IMR-90 (cell line): ENCODE data around the gene LRFN2. TPM values are rescaled to one million over a fixed set of nuclear protein-coding genes. Genes with fewer than 3 reads are reported as not detected.

ENCODE experiments used
- ATAC-seq: fragments of 200-7000 bp; cut with Tn5 transposase; 2 replicates; pipeline ENCODE4 v1.9.1; 2020; ENCODE audit warnings: low read depth, mild to moderate bottlenecking, moderate library complexity
- BruUV-seq: library from RNA; stranded (reverse); fragments of 400-500 nt; replicated peaks from 2 replicates; lab custom pipeline; 2021; lab: Mats Ljungman, UMichigan
- CTCF ChIA-PET: fragments of 300-600 bp; formaldehyde crosslinking; extraction: SDS; loops from one replicate; lab custom pipeline; 2021; ENCODE audit warnings: antibody characterized with exemption; lab: Yijun Ruan, JAX
- POLR2A ChIA-PET: fragments of 300-600 bp; sonication (Branson Sonifier 250); formaldehyde crosslinking; loops from one replicate; lab custom pipeline; 2022; ENCODE audit warnings: antibody characterized with exemption; ENCODE audit not compliant: unreplicated experiment; lab: Charles Lee
- DNase-seq: peaks from one replicate; pipeline ENCODE4 v3.0.0; 2013
- H2AFZ ChIP-seq: replicated peaks from 2 replicates; pipeline ENCODE3; 2013; ENCODE audit warnings: low read length, mild to moderate bottlenecking; ENCODE audit not compliant: poor library complexity
- H2AK5ac ChIP-seq: 2 replicates; pipeline ENCODE4 v1.6.1; 2013; ENCODE audit warnings: low read depth, low read length, inconsistent platforms
- H2AK9ac ChIP-seq: replicated peaks from 2 replicates; pipeline ENCODE3; 2013; ENCODE audit warnings: mild to moderate bottlenecking, low read depth, low read length, moderate library complexity; ENCODE audit not compliant: poor library complexity
- H2BK120ac ChIP-seq: 2 replicates; pipeline ENCODE4 v1.6.1; 2013; ENCODE audit warnings: low read depth, low read length, inconsistent platforms
- H2BK15ac ChIP-seq: 3 replicates; pipeline ENCODE4 v1.6.1; 2013; ENCODE audit warnings: low read depth, low read length, inconsistent platforms
- H2BK20ac ChIP-seq: 2 replicates; pipeline ENCODE4 v1.6.1; 2013; ENCODE audit warnings: low read depth, mild to moderate bottlenecking, inconsistent platforms, low read length, moderate library complexity
- H2BK5ac ChIP-seq: 2 replicates; pipeline ENCODE4 v1.6.1; 2013; ENCODE audit warnings: mild to moderate bottlenecking, low read depth, low read length, inconsistent platforms; ENCODE audit not compliant: poor library complexity, severe bottlenecking
- H3K14ac ChIP-seq: replicated peaks from 2 replicates; pipeline ENCODE4 v1.6.1; 2013; ENCODE audit warnings: low read depth, low read length, inconsistent platforms
- H3K18ac ChIP-seq: 2 replicates; pipeline ENCODE4 v1.6.1; 2013; ENCODE audit warnings: low read depth, low read length, control low read depth
- H3K23ac ChIP-seq: 2 replicates; pipeline ENCODE4 v1.6.1; 2013; ENCODE audit warnings: low read depth, low read length, inconsistent platforms
- H3K27ac ChIP-seq: 2 replicates; pipeline ENCODE4 v1.5.1; 2013; ENCODE audit warnings: mild to moderate bottlenecking, control low read depth, low read length; ENCODE audit not compliant: insufficient read depth
- H3K27me3 ChIP-seq: 2 replicates; pipeline ENCODE4 v1.6.1; 2013; ENCODE audit warnings: low read length; ENCODE audit not compliant: control insufficient read depth, insufficient read depth
- H3K36me3 ChIP-seq: 2 replicates; pipeline ENCODE4 v1.6.1; 2013; ENCODE audit warnings: low read length, mixed read lengths; ENCODE audit not compliant: control insufficient read depth, insufficient read depth
- H3K4ac ChIP-seq: 2 replicates; pipeline ENCODE4 v1.6.1; 2013; ENCODE audit warnings: low read depth, low read length, inconsistent platforms
- H3K4me1 ChIP-seq: 2 replicates; pipeline ENCODE4 v1.6.1; 2013; ENCODE audit warnings: low read length, mixed read lengths; ENCODE audit not compliant: control insufficient read depth, insufficient read depth
- H3K4me2 ChIP-seq: 2 replicates; pipeline ENCODE4 v1.6.1; 2013; ENCODE audit warnings: low read depth, mild to moderate bottlenecking, control low read depth, low read length, moderate library complexity
- H3K4me3 ChIP-seq: 2 replicates; pipeline ENCODE4 v1.5.1; 2013; ENCODE audit warnings: low read depth, mild to moderate bottlenecking, control low read depth, low read length, moderate library complexity; ENCODE audit not compliant: insufficient read depth
- H3K56ac ChIP-seq: 2 replicates; pipeline ENCODE4 v1.6.1; 2013; ENCODE audit warnings: low read length, inconsistent platforms; ENCODE audit not compliant: insufficient read depth; ENCODE audit errors: extremely low read depth
- H3K79me1 ChIP-seq, 2 experiments: 2 replicates each; pipeline ENCODE4 v1.6.1; 2013; ENCODE audit warnings: low read length in 2 of 2, inconsistent platforms in 1 of 2, low read depth in 1 of 2
- H3K9ac ChIP-seq: 2 replicates; pipeline ENCODE4 v1.6.1; 2013; ENCODE audit warnings: low read depth, low read length, control low read depth
- H3K9me1 ChIP-seq: 2 replicates; pipeline ENCODE4 v1.6.1; 2013; ENCODE audit warnings: low read length, inconsistent platforms; ENCODE audit not compliant: insufficient read depth
- H3K9me3 ChIP-seq: 2 replicates; pipeline ENCODE4 v1.6.1; 2013; ENCODE audit warnings: low read length; ENCODE audit not compliant: control insufficient read depth, insufficient read depth
- H4K20me1 ChIP-seq: 2 replicates; pipeline ENCODE4 v1.6.1; 2013; ENCODE audit warnings: low read length, inconsistent platforms; ENCODE audit not compliant: insufficient read depth
- H4K5ac ChIP-seq: 2 replicates; pipeline ENCODE4 v1.6.1; 2013; ENCODE audit warnings: mild to moderate bottlenecking, low read depth, low read length, control low read depth
- H4K8ac ChIP-seq, 2 experiments: 2 replicates each; pipeline ENCODE4 v1.6.1; 2013; ENCODE audit warnings: low read depth in 2 of 2, low read length in 2 of 2, control low read depth in 1 of 2, inconsistent platforms in 1 of 2
- H4K91ac ChIP-seq: 2 replicates; pipeline ENCODE4 v1.6.1; 2013; ENCODE audit warnings: low read depth, low read length, inconsistent platforms; ENCODE audit not compliant: insufficient read depth
- BHLHE40 ChIP-seq: fragments of 150-350 bp; IDR thresholded peaks from 2 replicates; pipeline ENCODE4 v1.6.1; 2016; ENCODE audit warnings: mild to moderate bottlenecking, low read depth, low read length
- CEBPB ChIP-seq: IDR thresholded peaks from 2 replicates; pipeline ENCODE4 v1.6.1; 2012; ENCODE audit warnings: low read depth, low read length, improper control_type of control experiment
- CHD1 ChIP-seq: IDR thresholded peaks from 2 replicates; pipeline ENCODE4 v1.6.1; 2012; ENCODE audit warnings: low read depth, low read length, improper control_type of control experiment
- CTCF ChIP-seq: conservative IDR thresholded peaks from 2 replicates; pipeline ENCODE4 v1.5.1; 2012; ENCODE audit warnings: mild to moderate bottlenecking, low read depth, low read length, improper control_type of control experiment
- ELK1 ChIP-seq: fragments of 150-350 bp; IDR thresholded peaks from 2 replicates; pipeline ENCODE4 v1.6.1; 2016; ENCODE audit warnings: low read depth, mild to moderate bottlenecking, low read length, moderate library complexity, borderline replicate concordance
- FOS ChIP-seq: fragments of 150-350 bp; IDR thresholded peaks from 2 replicates; pipeline ENCODE4 v1.6.1; 2016; ENCODE audit warnings: low read depth, low read length
- MAFK ChIP-seq: IDR thresholded peaks from 2 replicates; pipeline ENCODE4 v1.6.1; 2012; ENCODE audit warnings: low read depth, low read length, improper control_type of control experiment
- MAZ ChIP-seq: IDR thresholded peaks from 2 replicates; pipeline ENCODE4 v1.6.1; 2012; ENCODE audit warnings: low read depth, mild to moderate bottlenecking, low read length, improper control_type of control experiment, moderate library complexity, borderline replicate concordance
- MXI1 ChIP-seq: IDR thresholded peaks from 2 replicates; pipeline ENCODE4 v1.6.1; 2012; ENCODE audit warnings: low read depth, mild to moderate bottlenecking, low read length, moderate library complexity, borderline replicate concordance
- NFE2L2 ChIP-seq: fragments of 150-350 bp; IDR thresholded peaks from 2 replicates; pipeline ENCODE4 v1.6.1; 2016; ENCODE audit warnings: low read depth, mild to moderate bottlenecking, low read length
- POLR2A ChIP-seq: IDR thresholded peaks from 2 replicates; pipeline ENCODE4 v1.6.1; 2012; ENCODE audit warnings: mild to moderate bottlenecking, low read depth, low read length
- RAD21 ChIP-seq: IDR thresholded peaks from 2 replicates; pipeline ENCODE4 v1.6.1; 2012; ENCODE audit warnings: low read length, improper control_type of control experiment
- RCOR1 ChIP-seq: IDR thresholded peaks from 2 replicates; pipeline ENCODE4 v1.6.1; 2012; ENCODE audit warnings: mild to moderate bottlenecking, low read length, improper control_type of control experiment; ENCODE audit not compliant: insufficient replicate concordance
- SMC3 ChIP-seq: fragments of 150-350 bp; IDR thresholded peaks from 2 replicates; pipeline ENCODE4 v1.6.1; 2016; ENCODE audit warnings: low read depth, mild to moderate bottlenecking, antibody characterized with exemption, low read length, moderate library complexity
- WGBS, 2 experiments: methylation state at CpG; one replicate each; pipeline versions ENCODE4 v1.1.5 to v1.1.7; 2013; ENCODE audit warnings: missing lambda C conversion rate in 2 of 2; ENCODE audit not compliant: insufficient read length in 1 of 2; ENCODE audit errors: extremely low coverage in 2 of 2; 5-methylcytosine and 5-hydroxymethylcytosine counted together
- dilution Hi-C: fragments of 300-500 bp; cut with HindIII; formaldehyde crosslinking; loops from one replicate; pipeline ENCODE4 v1.14.3; 2018; ENCODE audit warnings: low sequenced_read_pairs; ENCODE audit not compliant: unreplicated experiment
- in situ Hi-C: fragments of 300-500 bp; cut with MboI; formaldehyde crosslinking; loops from 3 replicates; pipeline ENCODE4 v1.14.3; 2019; ENCODE audit warnings: low sequenced_read_pairs, inconsistent platforms, mixed read lengths
- intact Hi-C: fragments of 100-400 bp; cut with micrococcal nuclease; formaldehyde crosslinking; loops from 2 replicates; pipeline ENCODE4 v1.10.0; 2022
- polyA plus RNA-seq, 3 experiments: library from polyadenylated mRNA; depleted of rRNA; stranded (reverse); fragments of >200 nt; gene quantifications; 2 replicates each; pipeline ENCODE4 v1.2.3, GENCODE V29; 2012; ENCODE audit warnings: low replicate concordance in 1 of 3
- total RNA-seq: library from RNA; depleted of rRNA; stranded (reverse); fragments of >200 nt; gene quantifications from 2 replicates; pipeline ENCODE4 v1.2.3, GENCODE V29; 2012

LRFN2 gene
- total and polyA plus RNA-seq, 2 of the 4 experiments (the other 2 are of a cell fraction) = not detected

- H4K8ac ChIP-seq = no peak overlapping the region
- no peak overlapping the region for H3K23ac ChIP-seq
- POLR2A ChIA-PET = no interaction called here
- no peaks in the 10 kb centered on the region for H3K9me3 ChIP-seq
- no peak overlapping the region for H3K9ac ChIP-seq
- no peak overlapping the region for H2BK20ac ChIP-seq
- no peaks in the 10 kb centered on the region for H3K4me1 ChIP-seq
- H2BK15ac ChIP-seq = no peak overlapping the region
- no peaks in the 10 kb centered on the region; the same call in 1 of the 2 replicates for H3K27me3 ChIP-seq
- no peaks in the 10 kb centered on the region for H3K36me3 ChIP-seq
- no peak overlapping the region for H4K91ac ChIP-seq
- DNase-seq (no peak), ATAC-seq (no peak)
- CTCF ChIA-PET = no interaction called here
- no peak overlapping the region for H3K14ac ChIP-seq
- H3K18ac ChIP-seq = no peak overlapping the region
- H3K4me2 ChIP-seq = no peak overlapping the region
- in situ Hi-C loops = no loop called here
- H2BK120ac ChIP-seq = no peak overlapping the region
- dilution Hi-C loops = no loop called here
- no peak overlapping the region for H3K56ac ChIP-seq
- no peak overlapping the region for H3K4me3 ChIP-seq
- H4K20me1 ChIP-seq = no peaks in the 10 kb centered on the region
- no peaks in the 10 kb centered on the region for H3K79me1 ChIP-seq
- H3K27ac ChIP-seq = no peak overlapping the region
- H4K5ac ChIP-seq = no peak overlapping the region
- no TSS peak for BruUV-seq
- intact Hi-C loops = no loop called here
- no peak for TF ChIP-seq RAD21
- TF ChIP-seq RCOR1 = no peak
- no peak for TF ChIP-seq CEBPB
- TF ChIP-seq BHLHE40 = no peak
- TF ChIP-seq MAZ = no peak
- TF ChIP-seq MXI1 = no peak
- TF ChIP-seq NFE2L2 = no peak
- no peak for TF ChIP-seq ELK1
- TF ChIP-seq CTCF = no peak
- no peak for TF ChIP-seq POLR2A
- no peak for TF ChIP-seq MAFK
- TF ChIP-seq SMC3 = no peak
- no peak for TF ChIP-seq FOS
- TF ChIP-seq CHD1 = no peak
- no peaks in the 10 kb centered on the region for H3K9me1 ChIP-seq
- H3K4ac ChIP-seq = no peak overlapping the region
- no peak overlapping the region for H2BK5ac ChIP-seq
- 67% methylated on average over 3 of the region's 6 CpGs; no CpG with 5 or more reads in 1 of the 2 experiments for WGBS, 2 experiments
- H2AFZ ChIP-seq = no peak overlapping the region
- no peak overlapping the region for H2AK5ac ChIP-seq
- no peak overlapping the region for H2AK9ac ChIP-seq
Measured at GRCh38 chr6:40476673-40477072, 110.5 kb downstream of the LRFN2 start.
